ENCODE results near the gene ABCA10.

Gene ABCA10

GRCh38 chr17:69239611-69240600 is 11.3 kb upstream of the ABCA10 start:
- TF ChIP-seq POLR2A (IDR thresholded peaks at IDR 0.05; ENCODE audit: low read length) (no peak), GATA1 (IDR thresholded peaks at IDR 0.05; ENCODE audit: low read depth, low read length) (no peak)
- peak in 1 of 2 experiments; percentile 4 for DNase-seq

GRCh38 chr17:69236946-69237345 is 8.3 kb upstream of the ABCA10 start:
- DNase-seq: peak in 1 of 2 experiments; percentile 18
- no peak for TF ChIP-seq GATA1 (IDR thresholded peaks at IDR 0.05; ENCODE audit: low read depth, low read length)
- no peak for TF ChIP-seq POLR2A (IDR thresholded peaks at IDR 0.05; ENCODE audit: low read length)

GRCh38 chr17:69236464-69236863 is 7.8 kb upstream of the ABCA10 start:
- no peak for TF ChIP-seq GATA1 (IDR thresholded peaks at IDR 0.05; ENCODE audit: low read depth, low read length)
- TF ChIP-seq POLR2A (IDR thresholded peaks at IDR 0.05; ENCODE audit: low read length): no peak
- DNase-seq: no peak

GRCh38 chr17:69235338-69236058 is 6.9 kb upstream of the ABCA10 start:
- DNase-seq: peak; percentile 80 to 88
- TF ChIP-seq POLR2A (IDR thresholded peaks at IDR 0.05; ENCODE audit: low read length) (no peak), GATA1 (IDR thresholded peaks at IDR 0.05; ENCODE audit: low read depth, low read length) (no peak)

- peak in 1 of 2 experiments; percentile 1 for DNase-seq
- TF ChIP-seq POLR2A (IDR thresholded peaks at IDR 0.05; ENCODE audit: low read length) (no peak), GATA1 (IDR thresholded peaks at IDR 0.05; ENCODE audit: low read depth, low read length) (no peak)
Observed at GRCh38 chr17:69232650-69233049, 4.0 kb upstream of the ABCA10 start.

- no peak for TF ChIP-seq POLR2A (IDR thresholded peaks at IDR 0.05; ENCODE audit: low read length)
- TF ChIP-seq GATA1 (IDR thresholded peaks at IDR 0.05; ENCODE audit: low read depth, low read length): no peak
- DNase-seq: no peak
Observed at GRCh38 chr17:69231521-69231920, 2.9 kb upstream of the ABCA10 start.

- TF ChIP-seq GATA1 (IDR thresholded peaks at IDR 0.05; ENCODE audit: low read depth, low read length): no peak
- no peak for TF ChIP-seq POLR2A (IDR thresholded peaks at IDR 0.05; ENCODE audit: low read length)
- no peak for DNase-seq
Observed at GRCh38 chr17:69230939-69231338, 2.3 kb upstream of the ABCA10 start.

- DNase-seq: no peak
- no peak for TF ChIP-seq GATA1 (IDR thresholded peaks at IDR 0.05; ENCODE audit: low read depth, low read length)
- no peak for TF ChIP-seq POLR2A (IDR thresholded peaks at IDR 0.05; ENCODE audit: low read length)
Observed at GRCh38 chr17:69228018-69228417, 606 bp downstream of the ABCA10 start.

- no peak for DNase-seq
- TF ChIP-seq POLR2A (IDR thresholded peaks at IDR 0.05; ENCODE audit: low read length): no peak
Observed at GRCh38 chr17:69227541-69227940, 1.1 kb downstream of the ABCA10 start.

- no peak for DNase-seq
Observed at GRCh38 chr17:69223809-69224208, 4.8 kb downstream of the ABCA10 start.

GRCh38 chr17:69222707-69223258 is 5.8 kb downstream of the ABCA10 start:
- TF ChIP-seq POLR2A (IDR thresholded peaks at IDR 0.05; ENCODE audit: low read length): no peak
- TF ChIP-seq GATA1 (IDR thresholded peaks at IDR 0.05; ENCODE audit: low read depth, low read length): no peak
- no peak for DNase-seq

More at GRCh38 chr17:69223809-69224208, 4.8 kb downstream of the ABCA10 start:
- TF ChIP-seq POLR2A (IDR thresholded peaks at IDR 0.05; ENCODE audit: low read length) (no peak), GATA1 (IDR thresholded peaks at IDR 0.05; ENCODE audit: low read depth, low read length) (no peak)

- DNase-seq: no peak
- no peak for TF ChIP-seq POLR2A (IDR thresholded peaks at IDR 0.05; ENCODE audit: low read length)
- no peak for TF ChIP-seq GATA1 (IDR thresholded peaks at IDR 0.05; ENCODE audit: low read depth, low read length)
Observed at GRCh38 chr17:69220098-69220497, 8.5 kb downstream of the ABCA10 start.

GRCh38 chr17:69218986-69219385 is 9.6 kb downstream of the ABCA10 start:
- TF ChIP-seq GATA1 (IDR thresholded peaks at IDR 0.05; ENCODE audit: low read depth, low read length) (no peak), POLR2A (IDR thresholded peaks at IDR 0.05; ENCODE audit: low read length) (no peak)
- no peak for DNase-seq
